AG09309 (cell line): ENCODE data around the gene TGIF1.
"Not testable (repeated sequence)": the region's sequence is repeated elsewhere in the genome, so short reads cannot be mapped to it uniquely, and the experiment has no call there.

ENCODE experiments used
- DNase-seq: peaks from one replicate; pipeline ENCODE4 v3.0.0-alpha.2; 2010; ENCODE audit warnings: low read depth
- H3K4me3 ChIP-seq: 2 replicates; pipeline ENCODE4 v1.5.1; 2011; ENCODE audit warnings: mild to moderate bottlenecking, low read depth, low read length, moderate library complexity; ENCODE audit not compliant: control insufficient read depth
- TF ChIP-seq, protein P1 (sequence below): IDR thresholded peaks from 2 replicates; pipeline ENCODE4 v1.5.1; 2011; ENCODE audit warnings: mild to moderate bottlenecking, low read depth, low read length, inconsistent platforms; ENCODE audit not compliant: insufficient read depth, control insufficient read depth; ENCODE audit errors: missing control alignments

The TGIF1 gene

DNA sequence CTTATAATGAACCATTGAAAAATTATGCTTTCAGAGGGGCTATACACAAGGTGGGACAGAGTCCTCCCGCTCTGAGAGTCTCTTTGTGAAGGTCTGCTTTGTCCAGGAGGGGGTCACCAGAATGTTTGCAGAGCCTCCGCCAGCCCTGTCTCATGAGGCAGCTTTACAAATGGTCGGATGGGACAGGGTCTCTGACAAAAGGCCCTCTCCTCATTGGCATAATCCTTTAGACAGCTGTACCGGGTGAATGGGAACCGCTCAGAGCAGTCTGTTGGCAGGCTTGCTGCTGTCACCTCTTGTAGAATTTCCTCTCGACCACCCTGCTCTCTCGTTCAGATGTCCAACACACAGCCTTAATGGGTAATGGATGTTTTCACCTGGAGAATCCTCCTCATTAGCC lies 40.2 kb upstream of the TGIF1 start:
- TF ChIP-seq, protein P1, sequence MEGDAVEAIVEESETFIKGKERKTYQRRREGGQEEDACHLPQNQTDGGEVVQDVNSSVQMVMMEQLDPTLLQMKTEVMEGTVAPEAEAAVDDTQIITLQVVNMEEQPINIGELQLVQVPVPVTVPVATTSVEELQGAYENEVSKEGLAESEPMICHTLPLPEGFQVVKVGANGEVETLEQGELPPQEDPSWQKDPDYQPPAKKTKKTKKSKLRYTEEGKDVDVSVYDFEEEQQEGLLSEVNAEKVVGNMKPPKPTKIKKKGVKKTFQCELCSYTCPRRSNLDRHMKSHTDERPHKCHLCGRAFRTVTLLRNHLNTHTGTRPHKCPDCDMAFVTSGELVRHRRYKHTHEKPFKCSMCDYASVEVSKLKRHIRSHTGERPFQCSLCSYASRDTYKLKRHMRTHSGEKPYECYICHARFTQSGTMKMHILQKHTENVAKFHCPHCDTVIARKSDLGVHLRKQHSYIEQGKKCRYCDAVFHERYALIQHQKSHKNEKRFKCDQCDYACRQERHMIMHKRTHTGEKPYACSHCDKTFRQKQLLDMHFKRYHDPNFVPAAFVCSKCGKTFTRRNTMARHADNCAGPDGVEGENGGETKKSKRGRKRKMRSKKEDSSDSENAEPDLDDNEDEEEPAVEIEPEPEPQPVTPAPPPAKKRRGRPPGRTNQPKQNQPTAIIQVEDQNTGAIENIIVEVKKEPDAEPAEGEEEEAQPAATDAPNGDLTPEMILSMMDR, result no peak
- H3K4me3 ChIP-seq, result no peak overlapping the region
- no peak for DNase-seq

DNA sequence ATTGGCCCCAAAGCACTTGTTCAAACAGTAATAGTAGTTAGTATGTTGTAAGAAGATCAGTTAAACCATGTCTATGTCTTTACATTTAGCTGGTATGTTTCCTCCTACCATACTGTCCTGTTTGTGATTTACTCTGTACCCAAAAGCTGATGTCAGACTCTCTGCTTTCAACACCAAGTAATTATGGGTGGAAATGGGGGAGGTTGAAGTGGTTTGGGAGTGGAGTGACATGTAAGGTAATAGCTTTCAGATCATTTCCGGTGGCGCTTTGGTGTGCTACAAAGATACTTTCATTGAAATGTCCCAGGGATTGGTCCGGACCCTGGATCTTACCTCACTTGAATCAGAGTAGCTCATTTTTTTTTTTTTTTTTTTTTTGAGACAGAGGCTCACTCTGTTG lies 39.7 kb upstream of the TGIF1 start:
- DNase-seq, result no peak
- TF ChIP-seq, protein P1, result no peak
- H3K4me3 ChIP-seq, result no peak overlapping the region

DNA sequence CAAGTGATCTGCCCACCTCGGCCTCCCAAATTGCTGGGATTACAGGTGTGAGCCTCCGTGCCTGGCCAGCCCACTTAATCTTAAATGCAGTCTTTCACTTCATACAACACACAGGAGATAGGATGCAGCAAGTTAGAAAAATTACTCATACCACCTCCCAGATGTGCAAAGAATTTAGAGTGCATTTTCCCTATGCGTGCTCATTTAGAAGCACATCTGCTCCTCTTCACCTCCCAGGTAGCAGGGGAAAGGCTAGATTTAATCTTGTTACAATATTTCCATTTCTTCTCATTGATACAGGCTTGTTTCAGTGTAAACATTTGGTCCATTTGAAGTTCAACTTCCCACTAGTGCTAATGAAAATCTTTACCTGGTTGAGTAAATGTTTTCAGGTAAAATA lies 39.1 kb upstream of the TGIF1 start:
- not testable (repeated sequence) for DNase-seq

DNA sequence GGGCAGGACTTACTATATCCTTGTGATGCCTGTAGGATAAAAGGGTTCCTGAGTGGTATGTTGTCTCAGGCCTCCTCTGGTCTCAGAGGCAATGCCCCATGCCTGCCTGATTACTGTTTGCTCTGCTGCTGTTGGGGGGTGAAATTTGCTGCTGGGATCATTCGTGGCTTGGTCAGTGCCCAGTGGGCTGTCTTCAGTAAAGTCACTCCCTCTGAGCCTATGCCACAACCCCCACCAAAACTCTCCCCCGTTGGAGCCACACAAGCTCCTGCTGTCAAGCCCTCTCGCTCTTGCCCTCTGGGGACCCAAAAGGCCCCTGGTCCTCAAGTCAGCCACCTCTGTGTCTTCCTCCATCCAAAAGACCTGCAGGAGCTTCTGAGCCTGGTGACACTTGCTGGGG lies 38.6 kb upstream of the TGIF1 start:
- no peak overlapping the region for H3K4me3 ChIP-seq
- no peak for DNase-seq
- TF ChIP-seq, protein P1, result no peak

More for the DNA sequence above, 39.1 kb upstream of the TGIF1 start:
- H3K4me3 ChIP-seq, result not testable (repeated sequence)

DNA sequence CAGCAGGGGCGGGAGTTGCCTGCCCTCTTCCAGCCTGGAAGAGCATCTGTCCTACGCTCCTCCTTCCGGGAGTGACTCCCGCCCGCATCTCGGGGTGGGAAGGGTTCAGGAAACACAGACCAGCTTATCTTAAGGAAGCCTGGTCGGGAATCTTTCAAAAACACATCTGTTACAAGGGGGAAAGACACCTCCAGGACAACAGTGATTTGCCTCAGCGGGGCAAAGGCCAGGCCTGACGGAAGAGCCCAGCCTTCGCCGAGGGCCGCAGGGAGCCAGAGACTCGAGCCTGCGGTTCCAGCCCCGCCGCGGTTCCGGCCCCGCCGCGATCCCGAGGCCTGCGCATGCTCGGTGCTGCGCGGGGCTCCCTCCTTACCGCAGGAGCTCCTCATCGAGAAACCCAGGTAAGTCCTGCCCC lies 38.1 kb upstream of the TGIF1 start:
- DNase-seq, result no peak
- no peak overlapping the region for H3K4me3 ChIP-seq
- TF ChIP-seq, protein P1, result no peak

DNA sequence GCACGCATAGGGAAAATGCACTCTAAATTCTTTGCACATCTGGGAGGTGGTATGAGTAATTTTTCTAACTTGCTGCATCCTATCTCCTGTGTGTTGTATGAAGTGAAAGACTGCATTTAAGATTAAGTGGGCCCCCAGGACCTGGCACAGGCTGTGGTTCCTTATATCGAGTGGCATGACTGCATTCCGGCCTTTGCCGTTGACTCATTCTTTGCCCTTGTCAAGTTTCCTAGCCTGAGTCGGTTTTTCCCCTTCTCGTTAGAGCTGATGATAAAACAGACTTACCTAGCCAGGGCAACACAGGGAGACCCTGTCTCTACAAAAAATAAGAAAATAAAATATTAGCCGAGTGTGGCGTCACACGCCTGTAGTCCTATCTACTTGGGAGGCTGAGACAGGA lies 37.4 kb upstream of the TGIF1 start:
- not testable (repeated sequence) for DNase-seq, H3K4me3 ChIP-seq

DNA sequence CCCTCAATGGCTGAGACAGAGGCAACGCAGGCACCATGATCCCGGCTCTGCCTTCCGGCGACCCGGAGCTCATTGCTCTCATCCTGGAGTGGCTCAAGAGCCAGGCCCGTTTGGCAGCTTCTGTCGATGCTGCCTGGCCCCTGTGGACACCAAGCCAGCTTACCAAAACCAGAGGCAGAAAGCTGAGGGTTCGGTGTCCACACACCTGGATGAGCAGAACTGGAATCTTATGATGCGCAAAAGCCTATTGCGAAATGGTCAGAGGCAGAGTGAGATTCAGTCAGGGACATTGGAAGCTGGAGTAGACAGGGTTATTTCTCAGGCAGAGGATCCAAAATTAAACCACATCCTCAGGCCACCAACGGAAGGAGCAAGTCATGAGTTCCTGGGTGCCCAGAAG lies 34.9 kb upstream of the TGIF1 start:
- DNase-seq, result no peak
- TF ChIP-seq, protein P1, result no peak
- no peak overlapping the region for H3K4me3 ChIP-seq

DNA sequence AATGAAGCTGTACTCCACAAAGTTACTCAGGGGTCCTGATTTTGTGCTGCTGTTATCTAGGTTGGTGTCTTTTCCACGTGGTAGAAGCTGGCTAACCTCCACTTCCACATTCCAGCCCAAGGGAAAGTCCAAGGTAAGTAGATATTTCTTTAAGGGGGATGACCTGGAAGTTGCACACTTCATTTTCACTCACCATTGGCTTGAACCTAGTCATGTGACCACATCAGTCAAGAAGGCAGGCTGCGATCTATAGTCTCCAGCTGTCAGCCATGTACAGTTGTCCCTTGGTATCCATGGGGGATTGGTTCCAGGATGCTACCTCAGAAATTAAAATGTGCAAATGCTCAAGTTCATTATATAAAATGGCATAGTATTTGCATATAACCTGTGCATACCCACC lies 31.9 kb upstream of the TGIF1 start:
- no peak overlapping the region for H3K4me3 ChIP-seq
- DNase-seq, result no peak
- TF ChIP-seq, protein P1, result no peak
